Measurements from ENCODE around the gene CERCAM.

GRCh38 chr9:128424268-128424780 is 3.7 kb downstream of the CERCAM start:
- no peak for TF ChIP-seq CTCF (IDR thresholded peaks at IDR 0.05)
- TF ChIP-seq MAX (IDR thresholded peaks at IDR 0.05) = no peak
- no peak for TF ChIP-seq POLR2A (IDR thresholded peaks at IDR 0.05; ENCODE audit: low read length)
- no peak for TF ChIP-seq USF2 (IDR thresholded peaks at IDR 0.05)
- TF ChIP-seq ZNF302 (CRISPR knock-in tag; IDR thresholded peaks at IDR 0.05) = no peak
- no peak for TF ChIP-seq ZFP36 (IDR thresholded peaks at IDR 0.05; ENCODE audit: borderline replicate concordance, partially characterized antibody)
- TF ChIP-seq HDAC2 (IDR thresholded peaks at IDR 0.05) = no peak
- no peak for TF ChIP-seq TP53 (CRISPR knock-in tag; IDR thresholded peaks at IDR 0.05)
- TF ChIP-seq HOXB13 (CRISPR knock-in tag; IDR thresholded peaks at IDR 0.05; ENCODE audit: low read depth) = no peak
- no peak for TF ChIP-seq CEBPB (IDR thresholded peaks at IDR 0.05)
- no peak for TF ChIP-seq FOSL2 (IDR thresholded peaks at IDR 0.05)
- no peak for TF ChIP-seq FOSL2 (CRISPR knock-in tag; IDR thresholded peaks at IDR 0.05)
